GM12872 (cell line): ENCODE measurements around the gene SPATA24.

Source experiments
- CTCF ChIP-seq: IDR thresholded peaks from 3 replicates; pipeline ENCODE4 v1.5.1; 2011; ENCODE audit warnings: low read depth, mild to moderate bottlenecking, low read length, moderate library complexity; ENCODE audit not compliant: insufficient read depth

Gene SPATA24

GRCh38 chr5:139403787-139404483 is at the start of gene SPATA24:
Gene SPATA24, minus strand, starts transcription at chr5:139404089. Its CDS starts 29 bp downstream, at chr5:139404060.
- TF ChIP-seq CTCF = no peak

- TF ChIP-seq CTCF = no peak
Observed at GRCh38 chr5:139451878-139452660, 48.2 kb upstream of the SPATA24 start.

- no peak for TF ChIP-seq CTCF
Observed at GRCh38 chr5:139451176-139451575, 47.3 kb upstream of the SPATA24 start.

- TF ChIP-seq CTCF = no peak
Observed at GRCh38 chr5:139446956-139447779, 43.3 kb upstream of the SPATA24 start.

- no peak for TF ChIP-seq CTCF
Observed at GRCh38 chr5:139445325-139446170, 41.7 kb upstream of the SPATA24 start.

- TF ChIP-seq CTCF = no peak
Observed at GRCh38 chr5:139443831-139444453, 40.1 kb upstream of the SPATA24 start.
